ENCODE data around the gene DEAF1.

- TF ChIP-seq EZH2 (IDR thresholded peaks at IDR 0.05; ENCODE audit: insufficient read depth, low read length): no peak
- TF ChIP-seq CTCF (IDR thresholded peaks at IDR 0.05; ENCODE audit: insufficient read depth, low read depth, low read length): no peak
Measured at GRCh38 chr11:597166-597725, 97.8 kb downstream of the DEAF1 start.

Data from astrocyte (in vitro differentiated cells and primary cell).